ENCODE data around the gene POLG.

POLG gene

GRCh38 chr15:89333011-89333860 lies 1.4 kb downstream of the POLG start:
- DNase-seq: peak in 1 of 2 experiments; percentile 36
- no peak for TF ChIP-seq GATA1 (IDR thresholded peaks at IDR 0.05; ENCODE audit: low read depth, low read length)
- no peak for TF ChIP-seq POLR2A (IDR thresholded peaks at IDR 0.05; ENCODE audit: low read length)

GRCh38 chr15:89332446-89332845 lies 2.2 kb downstream of the POLG start:
- DNase-seq: peak; percentile 42 to 57

GRCh38 chr15:89330881-89331595 lies 3.6 kb downstream of the POLG start:
- TF ChIP-seq POLR2A (IDR thresholded peaks at IDR 0.05; ENCODE audit: low read length): no peak
- TF ChIP-seq GATA1 (IDR thresholded peaks at IDR 0.05; ENCODE audit: low read depth, low read length): no peak
- DNase-seq: no peak

More at GRCh38 chr15:89332446-89332845, 2.2 kb downstream of the POLG start:
- TF ChIP-seq POLR2A (IDR thresholded peaks at IDR 0.05; ENCODE audit: low read length) (no peak), GATA1 (IDR thresholded peaks at IDR 0.05; ENCODE audit: low read depth, low read length) (no peak)

- no peak for DNase-seq
- TF ChIP-seq GATA1 (IDR thresholded peaks at IDR 0.05; ENCODE audit: low read depth, low read length) (no peak), POLR2A (IDR thresholded peaks at IDR 0.05; ENCODE audit: low read length) (no peak)
Measured at GRCh38 chr15:89330119-89330518, 4.5 kb downstream of the POLG start.

- TF ChIP-seq GATA1 (IDR thresholded peaks at IDR 0.05; ENCODE audit: low read depth, low read length) (no peak), POLR2A (IDR thresholded peaks at IDR 0.05; ENCODE audit: low read length) (no peak)
- no peak for DNase-seq
Measured at GRCh38 chr15:89329329-89330084, 5.1 kb downstream of the POLG start.

- DNase-seq: no peak
- TF ChIP-seq GATA1 (IDR thresholded peaks at IDR 0.05; ENCODE audit: low read depth, low read length): no peak
- TF ChIP-seq POLR2A (IDR thresholded peaks at IDR 0.05; ENCODE audit: low read length): no peak
Measured at GRCh38 chr15:89328398-89329254, 6.0 kb downstream of the POLG start.

- TF ChIP-seq GATA1 (IDR thresholded peaks at IDR 0.05; ENCODE audit: low read depth, low read length): no peak
- TF ChIP-seq POLR2A (IDR thresholded peaks at IDR 0.05; ENCODE audit: low read length): no peak
- no peak for DNase-seq
Measured at GRCh38 chr15:89327113-89327512, 7.5 kb downstream of the POLG start.

GRCh38 chr15:89326316-89326715 lies 8.3 kb downstream of the POLG start:
- TF ChIP-seq GATA1 (IDR thresholded peaks at IDR 0.05; ENCODE audit: low read depth, low read length) (no peak), POLR2A (IDR thresholded peaks at IDR 0.05; ENCODE audit: low read length) (no peak)
- no peak for DNase-seq

- no peak for DNase-seq
- TF ChIP-seq POLR2A (IDR thresholded peaks at IDR 0.05; ENCODE audit: low read length) (no peak), GATA1 (IDR thresholded peaks at IDR 0.05; ENCODE audit: low read depth, low read length) (no peak)
Measured at GRCh38 chr15:89325039-89325803, 9.4 kb downstream of the POLG start.

GRCh38 chr15:89323825-89324224 lies 10.8 kb downstream of the POLG start:
- TF ChIP-seq POLR2A (IDR thresholded peaks at IDR 0.05; ENCODE audit: low read length) (no peak), GATA1 (IDR thresholded peaks at IDR 0.05; ENCODE audit: low read depth, low read length) (no peak)
- DNase-seq: no peak

- DNase-seq: no peak
- TF ChIP-seq POLR2A (IDR thresholded peaks at IDR 0.05; ENCODE audit: low read length): no peak
- TF ChIP-seq GATA1 (IDR thresholded peaks at IDR 0.05; ENCODE audit: low read depth, low read length): no peak
Measured at GRCh38 chr15:89322822-89323221, 11.8 kb downstream of the POLG start.

Measured in erythroblast (primary cell).